Retinal pigment epithelial cell (primary cell): ENCODE data around the gene CPED1.

Experiments
- DNase-seq: peaks from one replicate; pipeline ENCODE4 v3.0.0-alpha.2; 2010; ENCODE audit warnings: low read depth
- H3K4me3 ChIP-seq: 2 replicates; pipeline ENCODE4 v1.5.1; 2011; ENCODE audit warnings: mild to moderate bottlenecking, low read length, control low read depth, moderate library complexity
- TF ChIP-seq, protein P1 (sequence below): conservative IDR thresholded peaks from 2 replicates; pipeline ENCODE4 v1.5.1; 2011; ENCODE audit warnings: low read depth, low read length, control low read depth, inconsistent platforms

CPED1 gene

DNA sequence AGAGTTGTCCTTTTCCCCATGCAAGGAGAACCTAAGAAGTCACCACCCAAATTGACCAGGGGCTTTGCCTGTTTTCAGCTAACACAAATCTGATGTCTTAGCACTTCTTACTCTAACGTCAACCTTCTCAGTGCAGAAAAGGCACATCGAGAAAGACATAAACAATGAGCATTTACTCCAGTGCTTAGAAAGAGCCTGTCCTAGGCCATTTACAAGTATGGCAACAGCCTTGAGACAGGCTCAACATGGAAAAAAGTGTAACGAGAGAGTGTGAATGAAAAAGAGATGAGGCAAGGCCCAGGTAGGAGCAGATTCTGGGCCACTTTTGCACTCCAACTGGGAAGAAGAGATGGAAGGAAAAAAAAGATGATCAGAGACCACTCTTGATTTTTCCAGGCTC is 54.4 kb downstream of the CPED1 start:
- TF ChIP-seq, protein P1, sequence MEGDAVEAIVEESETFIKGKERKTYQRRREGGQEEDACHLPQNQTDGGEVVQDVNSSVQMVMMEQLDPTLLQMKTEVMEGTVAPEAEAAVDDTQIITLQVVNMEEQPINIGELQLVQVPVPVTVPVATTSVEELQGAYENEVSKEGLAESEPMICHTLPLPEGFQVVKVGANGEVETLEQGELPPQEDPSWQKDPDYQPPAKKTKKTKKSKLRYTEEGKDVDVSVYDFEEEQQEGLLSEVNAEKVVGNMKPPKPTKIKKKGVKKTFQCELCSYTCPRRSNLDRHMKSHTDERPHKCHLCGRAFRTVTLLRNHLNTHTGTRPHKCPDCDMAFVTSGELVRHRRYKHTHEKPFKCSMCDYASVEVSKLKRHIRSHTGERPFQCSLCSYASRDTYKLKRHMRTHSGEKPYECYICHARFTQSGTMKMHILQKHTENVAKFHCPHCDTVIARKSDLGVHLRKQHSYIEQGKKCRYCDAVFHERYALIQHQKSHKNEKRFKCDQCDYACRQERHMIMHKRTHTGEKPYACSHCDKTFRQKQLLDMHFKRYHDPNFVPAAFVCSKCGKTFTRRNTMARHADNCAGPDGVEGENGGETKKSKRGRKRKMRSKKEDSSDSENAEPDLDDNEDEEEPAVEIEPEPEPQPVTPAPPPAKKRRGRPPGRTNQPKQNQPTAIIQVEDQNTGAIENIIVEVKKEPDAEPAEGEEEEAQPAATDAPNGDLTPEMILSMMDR: no peak
- DNase-seq: no peak
- no peak overlapping the region for H3K4me3 ChIP-seq

- no peak for DNase-seq
- TF ChIP-seq, protein P1: no peak
- H3K4me3 ChIP-seq: no peak overlapping the region
Measured at GRCh38 chr7:121043314-121044234, 55.1 kb downstream of the CPED1 start.

DNA sequence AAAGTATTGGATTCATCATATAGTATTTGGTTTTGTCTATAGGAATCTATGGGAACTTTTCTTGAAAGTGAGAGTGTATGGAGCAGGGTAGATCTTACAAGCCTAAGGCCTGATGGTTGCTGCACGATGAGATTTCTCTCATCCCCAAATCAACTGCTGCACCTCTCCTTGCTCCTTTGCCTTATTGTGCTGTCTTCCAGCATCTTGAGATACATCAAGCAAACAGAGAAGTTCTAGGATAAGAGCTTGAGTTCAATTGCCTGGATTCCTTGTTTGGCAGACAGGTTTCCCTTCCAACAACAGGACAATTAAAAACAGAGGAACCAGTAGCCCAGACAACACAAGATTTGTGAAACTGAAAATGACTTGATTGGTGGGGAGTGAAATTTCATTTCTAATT is 56.6 kb downstream of the CPED1 start:
- no peak for DNase-seq

GRCh38 chr7:121046009-121046408 is 57.5 kb downstream of the CPED1 start:
- TF ChIP-seq, protein P1: no peak
- DNase-seq: no peak
- no peak overlapping the region for H3K4me3 ChIP-seq

More for the DNA sequence above, 56.6 kb downstream of the CPED1 start:
- H3K4me3 ChIP-seq: no peak overlapping the region
- TF ChIP-seq, protein P1: no peak

- no peak overlapping the region for H3K4me3 ChIP-seq
- TF ChIP-seq, protein P1: no peak
- no peak for DNase-seq
Measured at GRCh38 chr7:121046893-121047468, 58.5 kb downstream of the CPED1 start.

- no peak overlapping the region for H3K4me3 ChIP-seq
- TF ChIP-seq, protein P1: no peak
- no peak for DNase-seq
Measured at GRCh38 chr7:121048195-121048594, 59.7 kb downstream of the CPED1 start.
